Effector CD8-positive, alpha-beta T cell (primary cell): Measurements from ENCODE around the gene BNIPL.

ENCODE experiments used
- DNase-seq: peaks from one replicate; lab custom pipeline; 2025; lab: John Stamatoyannopoulos, UW
- total RNA-seq, 4 experiments: gene quantifications; one replicate each; lab custom pipeline; 2026; lab: John Stamatoyannopoulos, UW

BNIPL gene, protein sequence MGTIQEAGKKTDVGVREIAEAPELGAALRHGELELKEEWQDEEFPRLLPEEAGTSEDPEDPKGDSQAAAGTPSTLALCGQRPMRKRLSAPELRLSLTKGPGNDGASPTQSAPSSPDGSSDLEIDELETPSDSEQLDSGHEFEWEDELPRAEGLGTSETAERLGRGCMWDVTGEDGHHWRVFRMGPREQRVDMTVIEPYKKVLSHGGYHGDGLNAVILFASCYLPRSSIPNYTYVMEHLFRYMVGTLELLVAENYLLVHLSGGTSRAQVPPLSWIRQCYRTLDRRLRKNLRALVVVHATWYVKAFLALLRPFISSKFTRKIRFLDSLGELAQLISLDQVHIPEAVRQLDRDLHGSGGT
- 1.6 to 5.7 (median 4.5) reads per million in 4 experiments for total RNA-seq

GRCh38 chr1:151036356-151036755, at the start of gene BNIPL:
BNIPL (plus strand) TSS chr1:151036586; CDS start chr1:151036726, 140 bp downstream.
- DNase-seq, result no peak

- no peak for DNase-seq
These were observed 48.5 kb upstream of the BNIPL start for GRCh38 chr1:150987924-150988323.

DNA sequence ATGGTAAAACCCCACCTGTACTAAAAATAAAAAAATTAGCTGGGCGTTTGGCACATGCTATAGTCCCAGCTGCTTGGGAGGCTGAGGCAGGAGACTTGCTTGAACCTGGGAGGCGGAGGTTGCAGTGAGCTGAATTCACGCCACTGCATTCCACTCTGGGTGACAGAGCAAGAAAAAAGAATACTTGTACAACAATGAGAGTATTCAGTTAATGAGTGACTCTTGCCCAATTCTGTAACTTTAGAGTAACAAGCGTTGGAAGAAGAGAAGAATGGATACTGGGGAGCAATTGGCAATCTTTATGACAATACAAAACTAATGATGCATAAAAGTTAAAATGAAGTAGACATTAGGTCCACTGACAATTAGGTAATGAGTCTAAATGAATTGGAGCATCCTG, 43.8 kb upstream of the BNIPL start:
- no peak for DNase-seq

GRCh38 chr1:150994248-150994647, 42.1 kb upstream of the BNIPL start:
- no peak for DNase-seq

- DNase-seq, result no peak
These were observed 40.9 kb upstream of the BNIPL start for GRCh38 chr1:150995460-150995859.

- no peak for DNase-seq
These were observed 40.5 kb upstream of the BNIPL start for GRCh38 chr1:150995896-150996295.

DNA sequence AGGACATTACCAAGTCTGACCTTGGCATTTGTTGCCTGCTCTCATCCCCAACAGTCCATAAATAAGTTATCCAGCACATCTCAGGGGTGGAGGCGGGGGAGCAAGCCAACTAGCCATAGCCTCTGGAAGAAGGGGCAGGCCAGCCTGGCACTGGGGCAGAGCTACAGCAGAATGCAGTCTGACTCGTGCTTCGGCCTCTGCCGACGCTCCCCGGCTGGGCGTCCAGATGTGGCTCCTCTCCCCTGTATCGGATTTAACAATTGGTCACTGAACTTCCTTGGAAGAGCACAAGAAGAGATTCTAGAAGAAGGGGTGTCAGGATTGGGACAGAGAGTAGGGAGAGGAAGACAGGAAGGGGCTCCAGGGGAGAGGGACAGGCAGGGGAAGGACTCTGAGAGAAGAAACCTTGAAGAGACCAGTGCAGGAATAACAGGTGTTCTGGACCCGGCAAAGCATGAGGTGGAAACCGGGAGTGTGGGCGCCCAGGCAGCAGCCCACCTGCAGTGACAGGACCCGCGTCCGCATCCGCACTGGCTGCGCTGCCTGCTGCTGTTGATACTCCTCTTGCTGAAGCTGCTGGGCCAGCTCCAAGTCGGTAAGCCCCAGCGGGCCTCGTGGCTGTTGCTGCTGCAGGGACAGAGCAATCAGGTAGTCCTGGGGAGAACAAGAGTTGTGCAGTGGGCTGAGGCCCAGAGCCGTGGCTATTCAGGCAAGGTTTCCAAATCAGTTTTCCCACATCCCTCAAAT, 39.1 kb upstream of the BNIPL start:
- DNase-seq, result no peak

DNA sequence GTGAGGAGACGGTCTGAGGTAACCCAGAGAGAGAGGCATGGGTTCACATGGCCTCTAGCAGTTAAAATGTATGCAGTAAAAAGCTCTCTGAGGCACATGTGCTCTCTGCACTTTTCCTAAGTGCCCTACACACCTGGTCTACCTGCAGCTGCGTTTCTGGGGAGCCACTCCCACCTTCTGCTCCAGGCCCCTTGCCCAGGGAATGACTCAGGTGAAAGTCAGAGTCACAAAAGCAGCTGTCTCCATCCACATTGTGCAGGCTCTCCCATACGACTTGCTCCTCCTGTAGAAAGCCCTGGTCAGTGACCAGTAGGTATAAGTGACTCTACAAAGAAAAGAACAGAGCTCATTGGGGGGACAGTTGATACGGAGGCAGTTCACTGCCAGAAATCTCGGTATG, 38.4 kb upstream of the BNIPL start:
- DNase-seq, result no peak

GRCh38 chr1:150999051-150999674, 37.2 kb upstream of the BNIPL start:
- no peak for DNase-seq

- no peak for DNase-seq
These were observed 36.5 kb upstream of the BNIPL start for GRCh38 chr1:150999926-151000325.

DNA sequence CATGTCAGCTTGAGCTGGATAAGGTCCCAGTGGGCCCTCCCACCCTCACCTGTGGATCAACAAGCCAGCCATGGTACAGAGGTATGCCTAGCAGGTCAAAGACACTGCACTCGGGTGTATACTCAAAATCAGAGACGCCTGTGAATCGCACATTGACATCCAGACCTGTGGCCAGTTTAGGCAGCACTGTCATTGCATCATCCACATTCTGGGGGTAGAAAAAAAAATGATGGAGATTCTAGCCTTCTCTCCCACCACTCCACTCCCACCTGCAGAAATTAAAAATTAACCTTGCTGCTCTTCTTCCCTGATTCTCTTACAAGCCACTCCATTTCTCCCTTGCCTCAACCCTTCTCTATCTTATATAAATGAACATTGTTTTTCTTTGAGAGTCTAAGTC, 36.0 kb upstream of the BNIPL start:
- DNase-seq, result no peak

DNA sequence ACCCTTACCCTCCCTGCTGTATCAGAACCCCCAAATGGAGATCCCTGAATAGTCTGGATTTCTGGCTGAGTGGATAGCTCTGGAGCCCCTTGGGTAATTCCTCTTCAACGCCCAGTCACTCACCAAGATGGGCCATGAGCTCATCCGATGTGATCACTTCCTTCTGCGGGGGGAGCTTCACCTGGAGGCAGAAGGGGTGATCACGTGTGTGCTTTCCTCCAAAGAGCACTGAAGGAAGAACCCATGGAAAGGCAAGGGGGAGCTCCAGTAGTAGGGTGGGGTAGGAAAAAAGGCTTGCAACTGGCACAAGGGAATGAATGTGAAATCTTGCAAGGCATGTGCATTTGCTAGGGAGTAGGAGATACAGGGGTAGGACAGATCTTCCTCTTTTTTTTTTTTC, 34.8 kb upstream of the BNIPL start:
- DNase-seq, result no peak

- no peak for DNase-seq
These were observed 34.3 kb upstream of the BNIPL start for GRCh38 chr1:151002051-151002450.

DNA sequence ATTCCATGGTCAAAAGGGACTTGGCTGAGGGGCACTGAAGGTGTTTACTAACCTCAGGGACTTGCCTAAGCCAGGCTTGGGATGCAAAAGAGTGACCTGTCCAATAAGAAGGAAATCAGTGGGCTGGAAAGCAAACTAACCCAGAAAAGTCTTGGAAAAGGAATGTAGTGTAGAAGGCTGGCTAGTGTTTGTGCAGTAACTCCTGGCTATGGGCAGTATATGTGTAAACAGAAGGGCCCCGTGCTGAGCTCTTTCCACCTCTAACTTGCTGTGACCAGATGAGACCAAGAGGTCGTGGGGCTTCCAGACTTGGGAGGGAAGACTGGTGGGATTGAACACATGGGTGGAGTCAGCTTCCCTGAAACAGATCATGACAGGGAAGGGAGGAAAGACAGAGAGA, 33.8 kb upstream of the BNIPL start:
- DNase-seq, result no peak

GRCh38 chr1:151003180-151003579, 33.2 kb upstream of the BNIPL start:
- peak; percentile 8 for DNase-seq

DNA sequence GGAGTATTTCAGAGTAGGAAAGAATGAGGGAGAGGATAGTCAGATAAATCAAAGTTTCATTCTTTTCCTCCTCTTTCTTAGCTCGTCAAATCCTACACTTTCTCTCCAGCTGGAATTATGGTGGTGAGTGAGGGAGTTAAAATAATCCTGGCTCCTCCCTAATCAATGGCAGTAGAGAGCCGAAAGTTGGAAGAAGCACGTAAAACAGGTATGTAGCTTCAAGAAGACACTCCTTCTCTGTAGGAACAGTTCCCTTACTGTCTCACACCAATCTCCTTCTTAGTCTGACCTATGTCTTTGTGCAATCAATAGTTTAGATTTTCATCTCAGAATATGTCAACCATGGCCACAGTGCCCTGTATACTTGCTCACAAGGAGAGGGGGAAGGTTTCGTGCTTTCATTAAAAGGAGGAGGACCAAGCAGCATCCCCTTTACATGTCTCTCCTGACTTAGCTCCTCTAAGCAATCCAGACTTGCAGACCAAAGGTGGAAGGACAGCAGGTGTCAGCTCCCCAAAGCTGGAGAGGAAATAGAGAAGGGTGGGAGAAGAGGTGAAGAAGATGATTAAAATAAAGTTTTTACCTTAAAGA, 30.6 kb upstream of the BNIPL start:
- no peak for DNase-seq

- DNase-seq, result peak; percentile 24
These were observed 29.9 kb upstream of the BNIPL start, which contains the start of gene MINDY1 for GRCh38 chr1:151006327-151007052. MINDY1 (minus strand) TSS chr1:151006902; CDS start chr1:151002617, 4,285 bp downstream.

DNA sequence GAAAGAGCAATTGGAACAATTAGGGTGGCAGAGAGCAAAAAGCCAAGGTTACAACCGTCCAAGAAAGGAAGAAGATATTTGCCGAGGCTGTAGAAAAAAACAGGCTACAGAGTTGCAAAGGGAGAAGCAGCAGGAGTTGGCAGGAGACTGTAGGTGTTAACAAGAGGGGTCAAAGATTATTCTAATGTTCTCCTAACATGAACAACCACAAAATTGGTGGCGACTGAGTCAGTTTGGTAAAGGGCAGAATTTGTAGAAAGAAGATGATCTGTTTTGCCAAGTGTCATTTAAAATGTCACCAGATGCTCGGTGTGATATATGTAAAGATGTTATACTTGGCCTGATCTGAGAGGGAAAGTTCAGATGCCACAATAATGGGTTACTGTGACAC, 28.5 kb upstream of the BNIPL start:
- no peak for DNase-seq

GRCh38 chr1:151008244-151009205, 27.9 kb upstream of the BNIPL start, which contains the start of gene PRUNE1:
PRUNE1 (plus strand) TSS chr1:151008449; CDS start chr1:151008633, 184 bp downstream.
- DNase-seq, result peak; percentile 93

- no peak for DNase-seq
These were observed 27.2 kb upstream of the BNIPL start for GRCh38 chr1:151009206-151009587.
